Thoracic aorta (tissue), 2 donors: ENCODE results near the gene CPAMD8. TPM values are rescaled to one million over a fixed set of nuclear protein-coding genes. Genes with fewer than 3 reads are reported as not detected.

Source experiments
- ATAC-seq: fragments of 150-250 bp; one replicate; pipeline ENCODE4 v1.8.0; 2017; ENCODE audit warnings: low read depth; ENCODE audit not compliant: insufficient number of reproducible peaks, low FRiP score
- DNase-seq: peaks from one replicate; pipeline ENCODE4 v3.0.0-alpha.2; 2020; ENCODE audit warnings: low spot score
- H3K27ac ChIP-seq, 2 donors: fragments of 200-600 bp; sonication (generic); 1 replicate in 1 of 2; 2 replicates in 1 of 2; pipeline ENCODE4 v1.5.1; 2016; ENCODE audit warnings: mild to moderate bottlenecking in 2 of 2, moderate library complexity in 2 of 2
- H3K27me3 ChIP-seq: fragments of 200-600 bp; sonication (generic); replicated peaks from 2 replicates; pipeline ENCODE4 v1.6.0; 2016; ENCODE audit warnings: mild to moderate bottlenecking; ENCODE audit not compliant: insufficient read depth
- H3K36me3 ChIP-seq: fragments of 200-600 bp; sonication (generic); one replicate; pipeline ENCODE4 v1.5.1; 2016
- H3K4me1 ChIP-seq, 2 donors: fragments of 200-600 bp; sonication (generic); 1 replicate in 1 of 2; 2 replicates in 1 of 2; pipeline versions ENCODE4 v1.5.1 to v1.6.0; 2016; ENCODE audit warnings: low read depth in 2 of 2, mild to moderate bottlenecking in 1 of 2; ENCODE audit not compliant: control insufficient read depth in 1 of 2
- H3K4me3 ChIP-seq: fragments of 200-600 bp; sonication (generic); 2 replicates; pipeline ENCODE4 v1.5.1; 2016; ENCODE audit warnings: mild to moderate bottlenecking
- H3K9me3 ChIP-seq: fragments of 200-600 bp; sonication (generic); 2 replicates; pipeline ENCODE4 v1.5.1; 2016
- CTCF ChIP-seq: fragments of 200-600 bp; sonication (generic); IDR thresholded peaks from one replicate; pipeline ENCODE4 v1.5.1; 2019; ENCODE audit warnings: antibody characterized with exemption
- total RNA-seq, 2 donors: library from RNA; depleted of rRNA; stranded (reverse); fragments of >200 nt; gene quantifications; one replicate each; pipeline versions ENCODE4 v1.1.0 to v1.2.3, GENCODE V29; 2016

Gene CPAMD8
- total RNA-seq, 2 donors from 2014 or later, result 27.3 to 36.4 TPM

DNA sequence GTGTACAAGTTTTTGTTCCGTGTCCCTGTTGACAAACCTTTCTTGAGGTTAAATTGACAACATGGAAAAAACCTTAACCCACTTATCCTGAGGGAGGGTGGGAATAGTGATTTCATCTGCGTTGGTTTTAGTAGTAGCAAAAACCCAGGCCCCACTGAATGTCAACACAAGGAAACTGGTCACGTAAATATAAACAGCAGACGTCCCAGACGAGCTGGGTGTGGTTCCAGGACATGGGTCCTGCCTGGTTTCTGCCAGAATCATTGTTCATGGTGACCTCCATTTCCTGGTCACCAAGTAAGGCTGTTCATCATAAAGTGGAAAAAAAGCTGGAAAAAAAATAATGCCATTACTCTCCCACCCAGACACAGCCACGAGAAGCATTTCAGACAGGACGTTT is 154.7 kb downstream of the CPAMD8 start:
- no peak overlapping the region for H3K4me3 ChIP-seq
- H3K27me3 ChIP-seq, result no peaks in the 10 kb centered on the region
- no peaks in the 10 kb centered on the region for H3K4me1 ChIP-seq
- no peak for TF ChIP-seq CTCF
- no peaks in the 10 kb centered on the region for H3K9me3 ChIP-seq
- DNase-seq (no peak), ATAC-seq (no peak)
- peaks cover 64% of the 10 kb centered on the region for H3K36me3 ChIP-seq
- H3K27ac ChIP-seq, result no peak overlapping the region

- no peak for TF ChIP-seq CTCF
These were observed 157.2 kb downstream of the CPAMD8 start for GRCh38 chr19:16869331-16869972.

GRCh38 chr19:16868423-16869130 is 158.0 kb downstream of the CPAMD8 start:
- no peak for TF ChIP-seq CTCF
- H3K4me1 ChIP-seq, result no peaks in the 10 kb centered on the region
- no peak overlapping the region for H3K27ac ChIP-seq
- no peak overlapping the region for H3K4me3 ChIP-seq
- H3K27me3 ChIP-seq, result no peaks in the 10 kb centered on the region
- peaks cover 74% of the 10 kb centered on the region for H3K36me3 ChIP-seq
- DNase-seq (no peak), ATAC-seq (no peak)
- no peaks in the 10 kb centered on the region for H3K9me3 ChIP-seq

More at GRCh38 chr19:16869331-16869972, 157.2 kb downstream of the CPAMD8 start:
- ATAC-seq, result no peak
- no peak overlapping the region for H3K4me3 ChIP-seq
- H3K9me3 ChIP-seq, result no peaks in the 10 kb centered on the region
- H3K27me3 ChIP-seq, result no peaks in the 10 kb centered on the region
- no peak for DNase-seq
- H3K36me3 ChIP-seq, result peaks cover 72% of the 10 kb centered on the region
- no peaks in the 10 kb centered on the region for H3K4me1 ChIP-seq
- H3K27ac ChIP-seq, result no peak overlapping the region

DNA sequence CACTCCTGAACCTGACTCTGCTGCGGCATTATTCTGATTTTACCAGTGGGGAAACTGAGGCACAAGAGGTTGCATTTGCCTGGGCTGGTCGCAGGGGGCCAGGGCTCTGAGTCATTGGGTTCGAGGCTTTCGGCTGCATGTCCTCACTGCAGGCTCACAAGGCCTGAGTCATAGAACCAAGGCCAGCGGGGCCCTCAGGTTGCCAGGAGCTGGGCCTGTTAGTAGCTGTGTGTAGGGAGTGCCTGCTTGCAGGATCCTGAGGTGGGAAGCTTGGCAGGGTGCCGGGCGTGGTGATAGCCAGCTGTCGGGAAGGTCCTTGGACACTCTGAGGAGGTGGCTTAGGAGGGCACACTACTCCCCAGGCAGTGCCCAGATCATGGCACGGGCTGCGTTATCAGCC is 159.4 kb downstream of the CPAMD8 start:
- DNase-seq (no peak), ATAC-seq (no peak)
- TF ChIP-seq CTCF, result no peak
- H3K27ac ChIP-seq, result no peak overlapping the region
- H3K9me3 ChIP-seq, result no peaks in the 10 kb centered on the region
- no peaks in the 10 kb centered on the region for H3K4me1 ChIP-seq
- peaks cover 73% of the 10 kb centered on the region for H3K36me3 ChIP-seq
- H3K27me3 ChIP-seq, result no peaks in the 10 kb centered on the region
- H3K4me3 ChIP-seq, result no peak overlapping the region

DNA sequence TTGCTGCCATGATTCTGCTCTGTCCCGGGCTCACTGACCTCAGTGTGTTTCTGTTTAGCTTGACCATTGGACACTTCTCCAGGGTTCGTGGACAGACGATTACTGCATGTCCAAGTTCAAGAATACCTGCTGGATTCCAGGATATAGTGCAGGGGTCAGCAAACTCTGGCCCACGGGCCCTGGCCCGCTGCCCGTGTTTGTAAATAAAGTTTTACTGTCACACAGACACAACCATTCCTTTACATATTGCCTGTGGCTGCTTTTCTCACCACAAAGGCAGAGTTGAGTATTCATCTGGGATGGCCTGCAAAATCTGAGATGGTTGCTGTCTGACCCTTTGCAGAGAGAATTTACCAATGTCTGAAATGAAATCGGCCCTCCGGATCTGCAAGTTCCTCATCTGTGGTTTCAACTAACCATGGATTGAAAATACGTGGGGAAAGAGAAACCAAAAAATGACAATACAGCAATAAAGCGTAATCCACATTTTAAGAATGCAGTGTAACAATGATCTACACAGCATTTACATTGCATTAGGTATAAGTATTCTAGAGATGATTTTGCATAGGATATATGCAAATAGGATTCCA is 163.7 kb downstream of the CPAMD8 start:
- Histone ChIP-seq H3K4me3 (no peak overlapping the region), H3K9me3 (no peaks in the 10 kb centered on the region), H3K27ac (no peak overlapping the region), H3K27me3 (no peaks in the 10 kb centered on the region), H3K4me1 (no peaks in the 10 kb centered on the region), H3K36me3 (peaks cover 47% of the 10 kb centered on the region)
- no peak for DNase-seq
- ATAC-seq, result no peak
- TF ChIP-seq CTCF, result no peak
